Effector memory CD4-positive, alpha-beta T cell (primary cell): ENCODE data around the gene ORC5.

Experiments
- DNase-seq, 3 donors: peaks; one replicate each; pipeline ENCODE4 v3.0.0-alpha.2; 2020
- H3K27ac ChIP-seq: 2 replicates; pipeline ENCODE4 v1.7.0; 2013; ENCODE audit warnings: mild to moderate bottlenecking, low read length, moderate library complexity; ENCODE audit not compliant: insufficient read depth, poor library complexity, severe bottlenecking
- H3K27me3 ChIP-seq: replicated peaks from 2 replicates; pipeline ENCODE4 v1.7.0; 2013; ENCODE audit warnings: mild to moderate bottlenecking, low read length; ENCODE audit not compliant: insufficient read depth, control insufficient read depth, poor library complexity, severe bottlenecking
- H3K36me3 ChIP-seq: 2 replicates; pipeline ENCODE4 v1.7.0; 2013; ENCODE audit warnings: mild to moderate bottlenecking, low read length, moderate library complexity; ENCODE audit not compliant: control insufficient read depth, insufficient read depth
- H3K4me1 ChIP-seq: 2 replicates; pipeline ENCODE4 v1.7.0; 2013; ENCODE audit warnings: low read length, mild to moderate bottlenecking; ENCODE audit not compliant: control insufficient read depth, insufficient read depth, poor library complexity, severe bottlenecking
- H3K4me3 ChIP-seq: 2 replicates; pipeline ENCODE4 v1.7.0; 2013; ENCODE audit warnings: low read length, low read depth, mild to moderate bottlenecking; ENCODE audit not compliant: insufficient read depth, poor library complexity, severe bottlenecking
- H3K9me3 ChIP-seq: 2 replicates; pipeline ENCODE4 v1.7.0; 2013; ENCODE audit warnings: mild to moderate bottlenecking, low read length, moderate library complexity; ENCODE audit not compliant: control insufficient read depth

ORC5 gene

DNA sequence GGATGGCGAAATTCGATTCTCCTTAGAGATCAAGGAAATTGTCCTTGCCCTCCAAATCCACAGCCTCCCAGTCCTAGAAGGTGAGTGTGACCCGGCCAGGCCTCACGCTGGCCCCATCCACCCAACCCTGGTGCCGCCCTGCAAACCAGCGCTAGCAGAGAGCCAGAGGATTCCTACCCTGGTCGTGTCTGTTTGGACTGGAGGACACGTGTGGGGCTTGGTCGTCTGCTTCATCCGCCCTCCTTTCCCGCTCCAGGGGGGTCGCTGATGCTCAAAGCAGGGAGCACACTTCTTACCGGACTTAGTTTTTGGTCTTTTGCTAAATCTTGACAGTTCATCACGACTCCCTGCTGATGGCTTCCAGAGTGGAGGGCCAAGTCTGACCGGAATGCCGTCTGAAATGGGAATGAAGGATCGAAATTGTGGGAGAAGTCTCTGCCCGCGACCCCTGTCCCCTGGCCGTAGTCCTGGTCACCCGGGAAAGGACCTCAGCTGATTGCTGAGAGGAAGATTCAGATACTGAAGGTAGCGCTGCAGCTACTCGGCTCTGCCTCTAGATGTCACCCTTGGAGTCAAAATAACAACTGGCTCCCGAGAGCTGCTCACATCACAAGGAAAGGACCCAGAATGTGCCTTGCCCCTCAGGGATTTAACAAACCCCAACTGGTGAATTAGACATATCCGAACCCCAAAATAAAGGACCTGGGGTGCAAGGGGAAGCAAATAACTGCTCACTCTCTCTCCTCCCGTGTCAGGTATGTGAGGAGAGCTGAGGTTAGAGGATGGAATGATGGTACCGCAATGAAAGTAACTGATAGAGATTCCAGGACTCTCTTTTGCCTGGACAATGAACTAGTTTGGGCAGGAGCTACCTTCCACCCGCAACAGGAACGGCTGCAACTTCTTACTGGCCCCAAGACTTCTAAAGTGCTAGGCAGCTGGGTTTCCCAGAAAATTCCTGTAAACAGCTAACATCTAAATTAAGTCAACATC, 23.5 kb upstream of the ORC5 start:
- Histone ChIP-seq H3K36me3 (no peaks in the 10 kb centered on the region), H3K4me3 (no peak overlapping the region), H3K4me1 (no peaks in the 10 kb centered on the region), H3K9me3 (no peaks in the 10 kb centered on the region), H3K27ac (no peak overlapping the region), H3K27me3 (peaks cover 5% of the 10 kb centered on the region)
- DNase-seq = no peak

DNA sequence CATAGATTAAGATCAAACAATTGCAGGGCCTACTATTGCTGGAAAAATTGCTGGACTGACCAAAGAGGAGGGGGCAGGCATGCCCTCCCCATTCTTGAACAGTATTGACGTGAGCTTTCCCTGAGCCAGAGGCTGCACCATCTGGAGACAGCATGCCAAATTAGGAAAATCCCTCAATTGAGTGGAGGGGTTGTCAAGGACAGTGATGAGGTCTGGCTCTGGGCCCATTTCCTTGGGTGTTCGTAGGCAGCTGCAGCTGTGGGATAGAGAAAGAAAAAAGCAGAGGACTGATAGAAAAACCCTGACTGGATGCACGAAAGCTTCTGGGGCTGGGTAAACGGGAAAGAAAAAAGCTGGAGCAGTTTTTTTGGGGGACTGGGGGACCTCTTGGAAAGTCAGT, 22.8 kb upstream of the ORC5 start:
- no peak for DNase-seq
- H3K27me3 ChIP-seq = peaks cover 5% of the 10 kb centered on the region
- no peaks in the 10 kb centered on the region for H3K9me3 ChIP-seq
- no peaks in the 10 kb centered on the region for H3K4me1 ChIP-seq
- H3K27ac ChIP-seq = no peak overlapping the region
- H3K36me3 ChIP-seq = no peaks in the 10 kb centered on the region
- no peak overlapping the region for H3K4me3 ChIP-seq

DNA sequence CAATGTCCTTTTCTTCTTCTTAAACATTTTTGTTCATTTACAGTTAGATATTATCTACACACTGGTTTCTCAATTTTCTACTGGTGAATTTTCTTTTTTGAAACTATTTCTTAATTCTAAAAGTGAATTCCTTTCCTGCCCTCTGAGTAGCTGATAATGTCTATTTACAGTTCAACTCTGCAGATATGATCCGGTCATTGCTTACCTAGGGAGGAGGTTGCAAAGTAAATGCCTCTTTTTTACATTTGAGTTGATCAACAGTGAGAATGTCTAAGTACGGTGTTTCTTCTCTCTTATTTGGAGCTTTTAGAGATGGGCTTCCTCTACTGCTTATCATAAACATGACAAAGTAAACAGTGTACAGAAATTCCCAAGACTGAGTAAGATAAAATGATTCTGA, 20.6 kb upstream of the ORC5 start:
- Histone ChIP-seq H3K27ac (no peak overlapping the region), H3K9me3 (no peaks in the 10 kb centered on the region), H3K27me3 (peaks cover 5% of the 10 kb centered on the region), H3K36me3 (no peaks in the 10 kb centered on the region), H3K4me1 (no peaks in the 10 kb centered on the region), H3K4me3 (no peak overlapping the region)
- no peak for DNase-seq

DNA sequence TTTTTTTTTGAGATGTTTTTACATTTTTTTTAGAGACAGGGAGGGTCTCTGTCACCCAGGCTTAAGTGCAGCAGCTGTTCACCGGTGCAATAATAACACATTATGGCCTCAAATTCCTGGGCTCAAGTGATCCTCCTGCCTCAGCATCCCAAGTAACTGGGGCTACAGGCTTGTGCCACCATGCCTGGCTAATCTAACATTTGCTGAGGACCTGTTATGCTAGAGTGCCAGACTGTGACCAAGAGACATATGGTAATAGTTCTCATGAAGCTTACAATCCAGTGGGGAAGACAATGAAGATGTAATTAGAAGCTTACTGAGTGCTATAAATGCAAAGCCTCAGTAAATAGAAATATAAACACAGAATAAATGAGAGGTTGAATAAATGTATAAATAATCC, 17.6 kb upstream of the ORC5 start:
- no peak overlapping the region for H3K27ac ChIP-seq
- no peaks in the 10 kb centered on the region for H3K4me1 ChIP-seq
- H3K36me3 ChIP-seq = no peaks in the 10 kb centered on the region
- no peaks in the 10 kb centered on the region for H3K9me3 ChIP-seq
- H3K4me3 ChIP-seq = no peak overlapping the region
- no peak for DNase-seq
- H3K27me3 ChIP-seq = no peaks in the 10 kb centered on the region

DNA sequence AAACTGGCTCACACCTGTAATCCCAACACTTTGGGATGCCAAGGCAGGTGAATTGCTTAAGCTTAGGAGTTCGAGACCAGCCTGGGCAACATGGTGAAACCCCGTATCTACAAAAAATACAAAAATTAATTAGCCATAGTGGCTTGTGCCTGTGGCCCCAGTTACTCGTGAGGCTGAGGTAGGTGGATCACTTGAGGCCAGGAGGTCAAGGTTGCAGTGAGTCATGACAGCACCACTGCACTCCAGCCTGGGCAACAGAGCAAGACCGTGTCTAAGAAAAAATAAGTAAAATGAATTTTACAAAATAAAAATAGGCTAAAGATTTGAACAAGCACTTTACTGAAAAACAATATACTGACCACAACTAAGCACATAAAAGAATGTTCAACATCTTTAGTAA, 9.8 kb upstream of the ORC5 start:
- no peaks in the 10 kb centered on the region for H3K27me3 ChIP-seq
- no peaks in the 10 kb centered on the region for H3K4me1 ChIP-seq
- H3K9me3 ChIP-seq = peaks cover 8% of the 10 kb centered on the region
- H3K36me3 ChIP-seq = no peaks in the 10 kb centered on the region
- no peak overlapping the region for H3K27ac ChIP-seq
- H3K4me3 ChIP-seq = no peak overlapping the region
- no peak for DNase-seq

DNA sequence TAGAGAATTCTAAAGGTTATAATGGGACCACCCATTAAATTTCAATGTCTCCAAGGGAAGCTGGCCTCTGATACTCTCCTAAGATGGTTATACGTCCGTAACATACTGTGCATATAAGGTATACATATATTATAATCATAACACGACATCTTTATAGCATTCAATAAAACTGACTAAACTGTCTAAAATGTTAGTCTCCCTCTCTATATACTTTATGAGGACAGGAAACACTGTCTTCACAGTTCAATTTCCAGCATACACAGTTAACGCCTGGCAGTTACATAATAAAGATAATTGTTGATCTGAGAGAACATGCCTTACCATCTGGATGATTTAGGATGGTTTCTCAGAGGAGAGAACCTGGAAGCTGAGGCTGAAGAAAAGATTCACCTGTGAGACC, 1.2 kb upstream of the ORC5 start:
- Histone ChIP-seq H3K4me3 (no peak overlapping the region), H3K36me3 (no peaks in the 10 kb centered on the region), H3K4me1 (peaks cover 10% of the 10 kb centered on the region), H3K27me3 (no peaks in the 10 kb centered on the region), H3K27ac (no peak overlapping the region), H3K9me3 (no peaks in the 10 kb centered on the region)
- no peak for DNase-seq

DNA sequence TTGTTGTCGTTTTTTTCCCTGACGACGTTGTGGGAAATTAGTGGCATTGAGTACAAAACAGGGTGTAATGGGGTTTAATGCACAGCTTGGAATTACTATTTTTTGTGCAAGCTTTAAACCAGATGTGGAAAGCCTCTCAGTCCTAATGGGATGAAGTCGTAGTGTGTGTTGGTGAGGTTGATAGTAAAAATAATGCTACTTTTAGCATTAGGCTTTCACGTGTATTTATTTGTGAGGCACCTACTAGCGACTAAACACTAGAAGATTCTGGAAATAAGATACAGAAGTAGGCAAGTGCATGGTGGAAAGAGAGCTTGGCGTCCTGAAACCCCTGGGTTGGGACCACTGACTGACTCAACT, 588 bp upstream of the ORC5 start:
- Histone ChIP-seq H3K36me3 (no peaks in the 10 kb centered on the region), H3K27ac (peak overlapping the region; percentile 69), H3K9me3 (no peaks in the 10 kb centered on the region), H3K4me3 (peak overlapping the region; percentile 84), H3K4me1 (peaks cover 10% of the 10 kb centered on the region), H3K27me3 (no peaks in the 10 kb centered on the region)
- DNase-seq = no peak

DNA sequence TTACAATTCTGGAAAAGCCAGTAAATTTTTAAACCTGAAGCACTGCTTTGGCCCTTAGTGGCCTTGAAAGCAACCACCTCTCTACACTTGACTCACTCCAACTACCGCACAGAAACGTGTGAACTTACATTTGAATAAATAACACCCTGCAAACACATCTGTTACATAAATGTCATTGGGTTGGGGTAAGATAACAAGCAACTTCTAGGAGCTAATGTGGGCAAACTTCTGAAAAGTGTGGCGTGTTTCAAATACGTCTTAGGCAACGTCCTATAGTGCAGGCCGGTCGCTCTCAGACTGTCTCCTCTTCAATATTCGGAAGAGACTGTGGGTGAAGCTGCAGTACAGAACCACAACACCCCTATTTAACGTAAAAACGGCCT, 474 bp downstream of the ORC5 start:
- no peak for DNase-seq
- Histone ChIP-seq H3K9me3 (no peaks in the 10 kb centered on the region), H3K27me3 (no peaks in the 10 kb centered on the region), H3K36me3 (peaks cover 7% of the 10 kb centered on the region), H3K27ac (peak overlapping the region; percentile 69), H3K4me1 (peaks cover 10% of the 10 kb centered on the region), H3K4me3 (peak overlapping the region; percentile 84)

DNA sequence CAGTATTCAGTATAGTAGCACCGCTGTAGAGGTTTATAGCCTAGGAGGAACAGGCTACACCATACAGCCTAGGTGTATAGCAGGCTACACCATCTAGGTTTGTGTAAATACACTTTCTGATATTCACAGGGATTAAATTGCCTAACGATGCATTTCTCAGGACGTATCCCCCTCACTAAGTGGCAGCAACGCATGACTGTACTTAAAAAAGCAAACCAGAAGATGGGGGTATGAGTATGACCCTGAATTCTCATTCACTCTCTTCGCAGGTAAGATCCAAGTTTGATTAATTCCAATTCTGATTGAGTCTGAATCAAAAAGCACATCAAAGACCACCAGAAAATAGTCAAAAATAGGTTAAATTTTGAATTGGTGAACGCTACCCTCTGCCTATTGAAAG, 972 bp downstream of the ORC5 start:
- DNase-seq = no peak
- Histone ChIP-seq H3K9me3 (no peaks in the 10 kb centered on the region), H3K4me3 (peak overlapping the region; percentile 84), H3K4me1 (peaks cover 10% of the 10 kb centered on the region), H3K36me3 (peaks cover 12% of the 10 kb centered on the region), H3K27me3 (no peaks in the 10 kb centered on the region), H3K27ac (no peak overlapping the region)

DNA sequence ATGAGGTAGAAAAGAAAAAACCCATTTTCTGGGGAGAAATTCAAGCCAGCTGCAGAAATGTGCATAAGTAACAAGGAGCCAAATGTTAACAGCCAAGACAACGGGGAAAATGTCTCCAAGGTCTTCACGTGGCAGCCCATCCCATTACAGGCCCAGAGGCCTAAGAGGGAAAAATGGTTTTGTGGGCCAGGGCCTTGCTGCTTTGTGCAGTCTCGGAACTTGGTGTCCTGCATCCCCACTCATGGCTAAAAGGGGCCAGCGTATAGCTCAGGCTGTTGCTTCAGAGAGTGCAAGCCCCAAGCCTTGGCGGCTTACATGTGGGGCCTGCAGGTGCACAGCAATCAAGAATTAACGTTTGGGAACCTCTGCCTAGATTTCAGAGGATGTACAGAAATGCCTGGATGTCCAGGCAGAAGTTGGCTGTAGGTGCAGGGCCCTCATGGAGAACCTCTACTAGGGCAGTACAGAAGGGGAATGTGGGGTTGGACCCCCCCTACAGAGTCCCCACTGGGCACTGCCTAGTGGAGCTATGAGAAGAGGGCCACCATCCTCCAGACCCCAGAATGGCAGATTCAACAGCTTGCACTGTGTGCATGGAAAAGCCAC, 9.0 kb downstream of the ORC5 start:
- H3K4me1 ChIP-seq = no peaks in the 10 kb centered on the region
- no peaks in the 10 kb centered on the region for H3K27me3 ChIP-seq
- no peak for DNase-seq
- H3K27ac ChIP-seq = no peak overlapping the region
- H3K36me3 ChIP-seq = peaks cover 49% of the 10 kb centered on the region
- no peaks in the 10 kb centered on the region for H3K9me3 ChIP-seq
- no peak overlapping the region for H3K4me3 ChIP-seq
